ENCODE data around the gene SCYGR7.

SCYGR7 gene, protein sequence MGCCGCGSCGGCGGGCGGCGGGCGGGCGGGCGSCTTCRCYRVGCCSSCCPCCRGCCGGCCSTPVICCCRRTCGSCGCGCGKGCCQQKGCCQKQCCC

DNA sequence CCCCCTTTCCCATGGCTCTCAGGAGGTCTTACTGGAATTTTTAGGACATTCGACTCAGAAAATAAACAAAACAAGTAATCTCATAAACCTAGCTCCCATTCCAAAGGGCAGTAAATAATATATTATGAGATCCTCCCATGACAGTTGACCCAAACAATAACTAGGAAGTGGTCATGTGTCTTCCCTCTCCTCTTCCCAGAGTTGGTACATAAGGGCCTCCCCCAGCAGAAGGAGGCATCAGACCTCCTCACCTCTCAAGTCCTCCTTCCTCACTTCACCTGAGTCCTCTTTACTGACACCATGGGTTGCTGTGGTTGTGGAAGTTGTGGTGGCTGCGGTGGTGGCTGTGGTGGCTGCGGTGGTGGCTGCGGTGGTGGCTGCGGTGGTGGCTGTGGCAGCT is at the start of gene SCYGR7:
Gene SCYGR7, plus strand, starts transcription at position 301 of the 400 bp plus-strand sequence. Its CDS starts 0 bp downstream, at position 301.
- H3K27me3 ChIP-seq (replicated peaks), result no peaks in the 10 kb centered on the region
- H3K36me3 ChIP-seq (replicated peaks), result no peaks in the 10 kb centered on the region
- DNase-seq, result no peak
- in situ Hi-C loops (cut with HindIII; ENCODE audit: low pct_ligation_motif_present, low sequenced_read_pairs), result no loop called here
- H3K27ac ChIP-seq, result no peak within 1 kb of the TSS
- TF ChIP-seq, protein P1, sequence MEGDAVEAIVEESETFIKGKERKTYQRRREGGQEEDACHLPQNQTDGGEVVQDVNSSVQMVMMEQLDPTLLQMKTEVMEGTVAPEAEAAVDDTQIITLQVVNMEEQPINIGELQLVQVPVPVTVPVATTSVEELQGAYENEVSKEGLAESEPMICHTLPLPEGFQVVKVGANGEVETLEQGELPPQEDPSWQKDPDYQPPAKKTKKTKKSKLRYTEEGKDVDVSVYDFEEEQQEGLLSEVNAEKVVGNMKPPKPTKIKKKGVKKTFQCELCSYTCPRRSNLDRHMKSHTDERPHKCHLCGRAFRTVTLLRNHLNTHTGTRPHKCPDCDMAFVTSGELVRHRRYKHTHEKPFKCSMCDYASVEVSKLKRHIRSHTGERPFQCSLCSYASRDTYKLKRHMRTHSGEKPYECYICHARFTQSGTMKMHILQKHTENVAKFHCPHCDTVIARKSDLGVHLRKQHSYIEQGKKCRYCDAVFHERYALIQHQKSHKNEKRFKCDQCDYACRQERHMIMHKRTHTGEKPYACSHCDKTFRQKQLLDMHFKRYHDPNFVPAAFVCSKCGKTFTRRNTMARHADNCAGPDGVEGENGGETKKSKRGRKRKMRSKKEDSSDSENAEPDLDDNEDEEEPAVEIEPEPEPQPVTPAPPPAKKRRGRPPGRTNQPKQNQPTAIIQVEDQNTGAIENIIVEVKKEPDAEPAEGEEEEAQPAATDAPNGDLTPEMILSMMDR (IDR thresholded peaks at IDR 0.05; ENCODE audit: low read depth, low read length, missing control alignments), result no peak
- H3K4me3 ChIP-seq (ENCODE audit: low read depth, low read length), result no peak within 1 kb of the TSS

DNA sequence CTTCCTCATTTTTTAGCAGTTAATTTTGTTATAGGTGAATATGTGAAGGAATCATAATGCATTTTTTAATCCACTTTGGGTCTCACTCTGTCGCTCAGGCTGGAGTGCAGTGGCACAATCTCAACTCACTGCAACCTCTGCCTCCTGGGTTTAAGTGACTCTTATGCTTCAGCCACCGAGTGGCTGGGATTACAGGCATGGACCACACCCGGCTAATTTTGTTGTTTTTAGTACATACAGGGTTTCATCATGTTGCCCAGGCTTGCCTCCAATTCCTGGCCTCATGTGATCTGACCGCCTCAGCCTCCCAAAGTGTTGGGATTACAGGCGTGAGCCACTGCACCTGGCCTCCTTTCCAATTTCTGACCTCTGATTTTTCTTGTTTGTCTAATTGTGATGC is 43.9 kb upstream of the SCYGR7 start:
- Histone ChIP-seq H3K27ac (no peak overlapping the region), H3K36me3 (replicated peaks) (no peaks in the 10 kb centered on the region), H3K4me3 (ENCODE audit: low read depth, low read length) (no peak overlapping the region), H3K27me3 (replicated peaks) (no peaks in the 10 kb centered on the region)
- no peak for DNase-seq
- TF ChIP-seq, protein P1 (IDR thresholded peaks at IDR 0.05; ENCODE audit: low read depth, low read length, missing control alignments), result no peak
- in situ Hi-C loops (cut with HindIII; ENCODE audit: low pct_ligation_motif_present, low sequenced_read_pairs), result no loop called here

DNA sequence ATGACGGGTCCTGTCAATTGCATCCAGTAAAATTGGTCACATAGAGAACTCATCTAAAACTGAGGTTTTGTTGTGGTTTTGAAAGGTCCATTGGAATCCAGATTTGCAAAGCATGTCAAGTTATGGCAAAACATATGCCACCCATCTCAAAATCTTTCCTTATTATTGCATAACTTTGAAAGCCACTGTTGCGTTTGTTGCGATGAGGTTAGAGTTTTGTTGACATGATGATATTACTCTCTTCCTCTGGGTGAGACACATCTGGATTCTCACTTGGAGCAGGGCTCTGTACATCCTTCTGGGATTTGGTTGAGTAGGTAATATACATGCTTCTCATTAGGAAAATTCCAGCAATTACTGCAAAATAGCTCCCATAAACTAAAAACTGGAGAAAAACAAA is 40.9 kb upstream of the SCYGR7 start:
- H3K4me3 ChIP-seq (ENCODE audit: low read depth, low read length), result no peak overlapping the region
- TF ChIP-seq, protein P1 (IDR thresholded peaks at IDR 0.05; ENCODE audit: low read depth, low read length, missing control alignments), result no peak
- in situ Hi-C loops (cut with HindIII; ENCODE audit: low pct_ligation_motif_present, low sequenced_read_pairs), result no loop called here
- no peaks in the 10 kb centered on the region for H3K36me3 ChIP-seq (replicated peaks)
- H3K27ac ChIP-seq, result no peak overlapping the region
- DNase-seq, result no peak
- no peaks in the 10 kb centered on the region for H3K27me3 ChIP-seq (replicated peaks)

DNA sequence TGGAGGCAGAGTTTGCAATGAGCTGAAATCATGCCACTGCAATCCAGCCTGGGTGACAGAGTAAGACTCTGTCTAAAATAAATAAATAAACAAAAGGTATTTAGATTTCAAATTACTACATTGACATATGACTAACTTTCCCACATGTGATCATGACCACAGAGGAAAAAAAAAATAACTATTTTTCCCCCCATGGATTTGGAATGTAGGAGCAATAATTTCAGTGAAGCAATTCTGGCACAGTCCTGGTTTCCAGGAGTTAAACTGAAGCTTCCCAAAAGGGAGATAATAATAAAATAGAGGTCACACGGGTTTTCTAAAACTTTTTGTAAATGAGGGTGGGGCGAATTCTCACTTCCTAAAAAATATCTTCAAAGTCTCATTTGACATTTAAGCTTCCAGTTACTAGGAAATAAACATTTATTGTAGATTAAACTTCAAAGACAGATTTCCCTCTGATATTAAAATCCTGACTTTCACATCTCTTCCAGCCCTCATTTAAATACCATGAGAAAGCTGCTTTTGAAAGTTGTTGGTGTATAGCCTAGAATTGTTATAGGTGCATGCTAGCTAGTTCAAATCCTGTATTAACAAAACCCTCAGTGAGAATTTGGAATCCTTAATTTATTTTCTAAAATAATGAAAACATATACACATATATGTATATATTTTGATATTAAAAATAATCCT is 31.0 kb upstream of the SCYGR7 start:
- H3K27ac ChIP-seq, result no peak overlapping the region
- in situ Hi-C loops (cut with HindIII; ENCODE audit: low pct_ligation_motif_present, low sequenced_read_pairs), result no loop called here
- no peak overlapping the region for H3K4me3 ChIP-seq (ENCODE audit: low read depth, low read length)
- H3K36me3 ChIP-seq (replicated peaks), result no peaks in the 10 kb centered on the region
- H3K27me3 ChIP-seq (replicated peaks), result no peaks in the 10 kb centered on the region
- TF ChIP-seq, protein P1 (IDR thresholded peaks at IDR 0.05; ENCODE audit: low read depth, low read length, missing control alignments), result no peak
- no peak for DNase-seq

DNA sequence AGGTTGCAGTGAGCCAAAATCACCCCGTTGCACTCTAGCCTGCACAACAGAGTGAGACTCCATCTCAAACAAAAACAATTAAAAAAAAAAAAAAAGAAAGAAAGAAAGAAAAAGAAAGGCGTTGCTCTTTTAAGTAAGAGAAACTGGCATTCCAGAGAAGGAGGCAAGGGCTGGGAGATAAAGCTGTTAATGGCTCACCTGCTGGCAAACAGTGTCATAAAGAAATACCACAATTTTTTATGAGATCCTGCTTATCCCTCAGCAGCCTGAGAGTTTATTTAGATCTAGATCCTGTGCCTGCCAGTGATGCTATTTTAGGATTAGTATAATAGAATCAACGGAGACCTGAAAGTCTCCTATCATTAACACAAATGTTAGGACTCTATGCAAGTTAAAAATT is 26.6 kb upstream of the SCYGR7 start:
- TF ChIP-seq, protein P1 (IDR thresholded peaks at IDR 0.05; ENCODE audit: low read depth, low read length, missing control alignments), result no peak
- DNase-seq, result no peak
- in situ Hi-C loops (cut with HindIII; ENCODE audit: low pct_ligation_motif_present, low sequenced_read_pairs), result no loop called here
- no peak overlapping the region for H3K4me3 ChIP-seq (ENCODE audit: low read depth, low read length)
- H3K36me3 ChIP-seq (replicated peaks), result no peaks in the 10 kb centered on the region
- no peaks in the 10 kb centered on the region for H3K27me3 ChIP-seq (replicated peaks)
- H3K27ac ChIP-seq, result no peak overlapping the region

All from brain microvascular endothelial cell (primary cell).